Suppressor macrophage (primary cell): ENCODE results near the gene GPR180.

Source experiments
- DNase-seq, 4 experiments: peaks; one replicate each; pipeline ENCODE4 v3.0.0-alpha.2; 2020 to 2022

Gene GPR180

DNA sequence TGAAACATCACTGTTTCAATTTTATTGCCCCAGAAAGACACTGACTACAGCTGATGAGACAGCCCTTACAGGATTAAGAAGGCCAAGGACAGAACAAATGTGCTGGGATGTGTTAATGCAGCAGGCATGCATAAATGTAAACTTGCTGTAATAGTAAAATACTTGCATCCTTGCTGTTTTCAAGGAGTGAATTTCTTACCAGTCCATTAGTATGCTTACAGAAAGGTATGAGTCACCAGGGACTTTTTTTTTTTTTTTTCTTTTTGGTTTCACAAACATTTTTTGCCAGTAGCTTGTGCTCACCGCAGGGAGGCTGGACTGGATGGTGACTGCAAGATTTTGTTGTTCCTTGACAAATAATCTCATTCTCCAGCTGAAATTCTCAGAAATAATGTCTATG is 55.1 kb downstream of the GPR180 start:
- peak in 1 of 4 experiments; percentile 8 for DNase-seq

DNA sequence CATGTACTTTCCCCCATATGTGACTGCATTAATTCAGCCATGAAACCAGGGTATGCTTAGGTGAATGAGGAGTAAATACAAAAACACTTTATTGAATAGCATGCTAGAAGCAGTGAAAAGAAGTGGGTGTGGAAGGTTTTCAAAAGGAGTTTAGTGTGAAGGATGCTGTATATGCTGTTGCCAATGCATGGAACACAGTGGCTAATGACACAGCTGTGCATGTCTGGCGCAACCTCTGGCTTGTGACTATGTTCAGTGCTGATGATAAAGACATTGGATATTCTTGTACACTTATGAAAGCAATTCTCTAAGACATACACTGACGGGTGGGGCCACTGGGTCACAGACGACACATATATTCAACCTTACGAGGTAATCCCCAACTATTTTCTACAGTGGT is 55.5 kb downstream of the GPR180 start:
- no peak for DNase-seq

DNA sequence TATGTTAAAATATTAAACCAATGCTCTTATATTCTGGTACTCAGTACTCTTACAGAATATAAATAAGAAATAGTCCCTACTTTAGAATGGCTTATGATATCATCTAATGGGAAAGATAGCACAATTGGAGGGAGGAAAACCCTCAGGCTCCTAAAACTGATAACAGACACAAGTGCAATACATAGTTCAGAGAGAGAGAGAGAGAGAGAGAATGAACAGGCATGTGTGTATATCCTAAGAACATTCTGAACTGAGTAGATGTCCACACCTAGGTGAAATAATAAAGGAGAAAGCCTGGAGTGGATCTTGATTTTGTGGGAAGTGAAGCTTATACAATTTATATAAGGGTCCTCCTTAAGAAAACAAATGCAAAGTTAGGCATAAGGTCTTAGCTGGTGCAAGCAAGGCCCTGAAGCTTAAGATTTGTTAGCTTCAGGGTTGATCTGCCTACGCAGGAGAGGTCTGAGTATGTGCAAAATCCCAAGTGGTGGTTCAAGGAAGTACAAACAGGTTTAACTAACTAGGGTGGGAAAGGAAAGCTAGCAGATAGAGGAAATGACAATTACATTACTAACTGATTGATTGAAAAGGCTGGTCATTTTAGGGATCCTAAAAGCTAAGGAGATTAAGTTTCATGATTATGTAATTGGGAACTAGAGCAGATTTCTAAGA is 57.4 kb downstream of the GPR180 start:
- DNase-seq, result no peak

DNA sequence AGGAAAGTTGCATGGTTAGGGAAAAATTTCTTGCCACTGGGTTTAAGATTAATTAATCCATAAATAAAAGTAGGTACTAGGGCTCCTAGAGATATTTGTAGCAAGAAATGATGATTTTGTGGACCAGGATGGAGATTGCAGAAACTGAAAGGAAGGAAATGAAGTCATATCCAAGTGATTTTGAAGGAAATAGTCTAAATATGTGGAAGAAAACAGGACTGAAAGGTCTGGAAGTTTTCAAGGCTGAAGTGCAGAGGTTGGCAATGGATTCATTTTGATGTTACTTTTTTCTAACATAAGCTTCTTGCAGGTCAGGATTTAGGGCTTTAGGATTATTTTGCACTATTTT is 57.9 kb downstream of the GPR180 start:
- DNase-seq, result no peak

DNA sequence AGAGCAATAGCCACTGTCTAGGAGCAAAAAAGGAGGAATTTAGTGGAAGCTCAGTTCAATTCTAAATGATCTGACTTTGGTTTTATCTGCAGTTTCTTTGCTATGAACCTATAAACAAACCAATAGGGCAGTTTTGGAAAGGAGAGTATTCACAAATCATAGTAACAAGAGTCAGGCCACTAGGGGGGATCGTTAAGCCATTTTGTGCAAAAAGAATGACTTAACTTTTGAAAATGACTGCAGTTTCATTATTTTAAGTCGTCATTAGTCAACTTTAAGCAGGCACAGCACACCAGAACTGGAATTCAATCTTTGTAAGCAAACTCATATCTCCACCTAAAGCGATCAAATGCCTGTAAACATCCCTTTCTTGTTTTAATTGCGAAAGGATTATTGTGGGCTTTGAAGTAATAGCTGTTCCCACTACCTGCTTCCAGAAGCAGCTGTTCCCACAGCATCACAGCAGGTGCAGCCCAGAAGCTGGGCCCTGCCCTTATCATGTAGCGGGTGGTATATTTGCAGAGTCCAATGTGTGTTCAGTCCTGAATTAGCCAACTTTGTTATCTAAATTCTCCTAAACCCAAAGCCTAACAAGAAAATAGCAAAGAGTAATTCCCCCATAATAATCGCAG is 59.2 kb downstream of the GPR180 start:
- peak in 3 of 4 experiments; percentile 1 to 13 (median 9) for DNase-seq

DNA sequence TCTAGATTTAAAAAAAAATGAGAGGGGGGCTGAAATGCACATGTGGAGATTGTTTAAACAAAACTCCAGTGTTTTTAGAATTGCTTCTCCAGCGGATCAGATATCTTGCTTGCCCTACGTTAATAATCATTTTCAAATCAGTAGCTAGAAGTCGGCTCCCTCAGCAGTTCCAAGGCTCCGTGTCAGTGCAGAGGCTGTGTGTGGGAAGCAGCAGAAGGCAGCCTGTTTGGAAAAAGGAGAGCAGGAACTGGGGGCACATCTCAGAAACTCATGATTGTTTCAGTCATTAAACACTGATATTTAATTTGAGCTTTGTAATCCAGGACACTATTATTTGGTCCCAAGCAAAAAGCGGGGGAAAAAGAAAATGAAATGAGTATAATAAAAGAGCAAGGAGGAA is 59.7 kb downstream of the GPR180 start:
- DNase-seq, result no peak

DNA sequence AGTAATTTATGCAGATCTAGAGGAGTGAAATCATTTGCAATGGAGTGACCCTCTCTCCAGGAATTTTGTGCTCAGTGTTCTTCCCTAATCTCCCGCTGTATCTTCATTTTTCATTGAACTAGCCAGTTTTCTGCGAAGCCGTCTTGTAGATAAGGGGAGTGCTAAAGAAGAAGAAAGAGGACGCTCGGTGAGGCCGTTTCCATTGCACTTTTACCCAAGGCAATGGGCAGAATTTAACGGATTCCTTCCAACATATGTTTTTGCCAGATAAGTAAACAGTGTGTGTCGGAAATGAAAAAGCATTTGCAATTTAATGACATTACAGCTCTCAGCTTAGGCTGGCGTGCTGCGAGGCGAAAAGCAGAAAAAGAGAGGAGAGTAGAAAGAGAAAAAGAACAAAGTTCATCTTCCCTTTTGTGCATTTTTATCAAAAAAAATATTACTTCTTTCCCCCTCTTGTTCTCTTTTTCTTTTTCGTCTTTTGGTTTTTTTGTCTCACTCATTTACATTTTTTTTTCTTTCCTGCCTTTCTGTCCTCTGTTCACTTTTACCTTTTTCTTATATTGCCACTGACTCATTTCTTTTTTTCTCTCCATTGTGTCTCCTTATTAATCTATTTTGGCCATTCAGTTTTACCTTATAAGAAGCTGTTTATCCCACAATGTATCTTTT is 60.8 kb downstream of the GPR180 start:
- no peak for DNase-seq

DNA sequence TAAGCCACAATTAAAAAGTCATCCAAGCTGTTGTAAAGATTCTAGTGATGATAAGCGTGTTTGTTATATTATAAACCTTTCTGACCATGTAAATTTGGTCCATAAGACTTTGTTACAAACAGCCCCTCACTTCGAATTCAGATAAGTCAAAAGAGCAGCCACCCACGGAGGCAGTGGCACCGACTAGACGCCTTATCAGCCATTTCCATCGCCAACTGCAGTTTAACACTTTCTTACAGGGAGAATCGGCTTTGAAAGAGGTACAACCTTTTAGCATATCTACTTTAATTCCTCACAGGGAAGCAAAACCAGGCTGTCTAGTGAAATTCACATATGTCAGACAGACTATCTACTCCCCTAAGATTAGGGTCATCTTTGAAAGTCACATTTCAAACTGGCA is 63.2 kb downstream of the GPR180 start:
- no peak for DNase-seq

DNA sequence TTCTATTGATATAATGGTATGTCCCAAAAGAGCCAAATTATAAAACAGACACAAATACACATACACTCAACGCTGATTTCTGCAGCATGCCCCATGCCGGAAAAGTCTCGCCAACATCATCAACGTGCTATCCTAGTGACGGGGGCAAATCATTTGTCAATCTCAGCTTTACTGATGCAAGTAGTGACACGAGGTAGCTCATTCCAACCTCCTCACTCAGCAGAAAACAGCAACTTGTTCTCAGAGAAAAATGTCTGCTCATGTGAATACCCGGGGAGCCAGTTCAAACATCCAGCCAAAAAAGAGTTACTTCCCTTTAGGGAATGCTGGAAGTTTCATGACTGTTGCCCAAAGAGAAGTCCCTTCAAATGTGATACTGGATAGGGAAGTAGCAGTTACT is 64.4 kb downstream of the GPR180 start:
- DNase-seq, result peak; percentile 4 to 19 (median 13)

DNA sequence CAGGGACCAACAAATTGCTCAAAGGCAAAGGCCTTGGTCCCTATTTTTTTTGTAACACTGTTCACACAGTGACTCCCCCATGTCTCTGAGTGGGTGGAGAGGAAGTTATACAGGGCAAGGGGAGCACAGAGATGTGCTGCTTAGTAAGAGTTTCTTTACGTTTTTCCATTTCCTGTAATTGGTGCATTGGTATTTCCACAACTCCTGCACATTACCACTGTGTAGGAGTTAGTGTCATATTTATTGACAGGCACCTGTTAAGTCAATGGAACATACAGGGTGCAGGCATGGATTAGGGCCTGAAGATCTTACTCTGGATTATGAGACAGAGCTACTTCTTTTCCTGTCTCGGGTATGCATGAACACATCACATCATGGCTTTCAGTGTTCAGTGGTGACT is 65.5 kb downstream of the GPR180 start:
- peak; percentile 19 to 71 (median 42) for DNase-seq

DNA sequence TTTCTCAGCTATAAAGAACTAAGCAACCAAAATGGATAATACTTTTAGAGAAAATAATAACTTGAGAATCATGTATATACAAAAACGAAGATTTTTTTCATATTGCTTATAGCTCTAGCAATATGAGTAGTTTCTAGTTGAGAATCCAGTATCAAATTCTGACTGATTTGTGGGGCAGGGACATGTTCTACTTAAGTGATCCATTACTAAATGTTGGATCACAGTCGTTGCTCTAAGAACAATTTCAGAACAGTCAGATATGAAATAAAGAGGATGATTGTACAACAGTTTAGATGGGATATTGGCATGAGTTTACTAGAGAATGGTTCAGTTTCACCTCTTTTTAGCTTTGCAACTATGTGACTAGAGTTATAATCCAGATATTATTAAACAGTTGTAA is 70.7 kb downstream of the GPR180 start:
- DNase-seq, result no peak

DNA sequence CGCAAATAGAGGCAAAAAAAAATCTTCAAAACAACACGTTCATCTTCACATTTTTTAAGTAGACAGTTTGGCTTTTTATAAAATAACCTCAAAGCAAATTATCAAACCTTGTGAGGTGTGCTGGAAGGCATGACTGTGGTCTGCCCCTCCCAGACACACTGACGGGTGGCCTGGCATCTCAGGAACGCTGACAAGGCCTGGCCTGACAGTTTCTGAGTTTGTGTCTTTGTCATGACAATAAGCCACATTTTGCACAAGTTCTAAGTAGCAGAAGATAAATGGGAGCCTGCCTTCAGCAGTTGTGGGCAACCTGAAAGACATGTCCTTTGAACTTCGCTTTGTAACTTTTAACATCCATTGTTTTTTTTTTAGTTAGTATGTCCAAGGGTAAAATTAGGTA is 72.2 kb downstream of the GPR180 start:
- no peak for DNase-seq

DNA sequence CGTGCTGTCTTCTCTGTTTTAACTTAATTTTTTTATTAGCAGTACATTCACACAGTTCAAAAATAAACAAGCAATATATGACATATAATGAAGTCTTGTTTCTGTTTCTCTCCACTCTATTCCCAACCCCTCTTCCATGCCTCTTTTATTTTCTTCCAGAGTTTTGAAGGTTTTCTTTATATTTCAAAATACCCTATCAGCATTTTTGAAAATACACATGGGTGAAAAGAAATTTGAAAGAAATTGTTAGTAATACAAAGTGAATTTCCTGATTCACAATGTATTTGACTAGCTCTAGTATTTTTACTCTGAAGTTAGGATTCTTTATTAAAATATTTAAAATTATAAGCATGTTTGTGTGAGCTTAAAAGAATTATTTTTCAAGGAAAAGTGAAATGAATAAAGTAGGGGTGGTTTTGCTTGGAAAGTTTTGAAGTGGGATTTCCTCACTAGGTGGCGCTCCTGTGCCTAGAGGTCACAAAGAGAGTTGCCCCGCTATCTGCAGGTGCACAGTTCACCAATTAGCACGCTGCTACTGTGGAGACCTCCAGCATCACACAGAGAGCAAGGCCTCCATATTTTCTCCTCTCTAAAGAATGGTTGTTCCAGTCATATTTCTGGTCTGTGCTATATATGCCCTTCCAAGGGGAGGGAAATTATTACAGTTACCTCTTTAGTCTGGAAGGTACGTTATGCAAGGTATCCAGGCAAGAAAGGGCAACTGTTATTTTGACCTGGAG is 73.1 kb downstream of the GPR180 start:
- peak; percentile 56 to 76 (median 66) for DNase-seq

DNA sequence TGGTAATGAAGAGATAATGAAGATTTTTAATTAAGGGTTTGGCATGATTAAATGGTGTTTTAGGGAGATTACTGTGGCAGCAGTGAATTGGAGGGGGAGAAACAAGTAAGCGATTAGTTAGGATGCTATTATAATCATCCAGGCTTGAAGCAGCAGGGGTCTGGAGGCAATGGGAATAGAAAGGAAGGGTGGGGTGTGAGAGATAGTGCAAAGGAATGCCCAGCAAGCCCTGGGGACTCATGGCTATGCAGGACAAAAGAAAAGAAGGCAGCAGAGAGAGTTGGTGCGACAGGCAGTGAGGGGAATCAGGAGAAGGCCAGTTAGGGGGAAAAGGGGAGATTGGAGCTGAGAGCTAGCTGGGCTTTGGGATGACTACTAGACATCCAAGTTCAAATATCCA is 76.1 kb downstream of the GPR180 start:
- DNase-seq, result no peak

DNA sequence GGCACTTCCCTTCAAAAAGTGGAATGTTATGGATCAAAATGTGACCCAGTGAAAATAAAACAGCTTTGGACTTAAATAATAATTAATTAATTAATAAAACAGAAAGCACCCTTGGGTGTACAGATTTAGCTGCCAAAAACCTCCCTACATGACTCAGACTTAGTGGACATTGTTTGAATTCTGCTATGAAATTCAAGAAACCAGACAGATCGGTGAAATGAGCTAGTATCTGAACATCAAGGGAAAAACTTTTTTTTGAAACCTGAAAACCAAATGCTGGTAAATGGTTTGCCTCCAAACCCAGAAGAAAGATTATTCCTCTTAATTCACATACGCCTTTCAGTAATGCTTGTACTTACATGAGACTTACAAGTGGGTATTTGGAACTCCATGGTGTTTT is 77.2 kb downstream of the GPR180 start:
- no peak for DNase-seq

DNA sequence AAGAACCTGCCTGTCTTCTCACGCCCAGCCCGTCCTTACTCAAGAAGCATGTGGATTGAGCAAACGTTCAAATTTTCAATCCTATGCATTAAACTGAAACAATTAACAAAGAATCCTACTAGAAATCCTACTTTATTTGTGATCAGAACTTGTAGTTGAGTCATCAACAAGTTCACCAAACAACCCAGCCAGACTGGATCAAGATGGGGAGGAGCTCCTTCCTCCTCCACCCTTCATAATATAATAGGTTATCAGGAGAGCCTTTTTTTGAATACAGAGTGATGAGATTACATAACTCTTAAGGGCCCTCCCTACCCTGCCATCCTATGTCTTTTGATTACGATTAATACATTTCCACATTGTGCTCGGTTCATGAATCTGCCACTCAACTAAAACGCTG is 78.0 kb downstream of the GPR180 start:
- no peak for DNase-seq

DNA sequence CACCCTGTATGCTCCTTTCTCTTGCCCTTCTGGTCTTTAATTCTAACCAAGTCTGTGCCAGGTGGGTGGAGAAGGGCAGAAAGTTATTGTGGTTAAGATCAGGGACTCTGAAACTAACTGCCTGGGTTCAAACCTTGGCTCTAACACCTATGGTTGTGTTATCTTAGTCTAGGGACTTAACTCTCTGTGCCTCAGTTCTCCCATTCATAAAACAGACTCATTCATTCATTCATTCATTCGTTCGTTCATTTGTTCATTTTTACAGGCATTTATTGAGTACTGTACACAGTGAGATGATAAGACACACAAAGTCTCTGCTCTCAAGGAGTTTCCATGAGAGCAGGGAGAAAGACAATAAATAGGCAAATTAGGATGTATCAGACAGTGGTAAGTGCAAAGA is 80.6 kb downstream of the GPR180 start:
- DNase-seq, result no peak

DNA sequence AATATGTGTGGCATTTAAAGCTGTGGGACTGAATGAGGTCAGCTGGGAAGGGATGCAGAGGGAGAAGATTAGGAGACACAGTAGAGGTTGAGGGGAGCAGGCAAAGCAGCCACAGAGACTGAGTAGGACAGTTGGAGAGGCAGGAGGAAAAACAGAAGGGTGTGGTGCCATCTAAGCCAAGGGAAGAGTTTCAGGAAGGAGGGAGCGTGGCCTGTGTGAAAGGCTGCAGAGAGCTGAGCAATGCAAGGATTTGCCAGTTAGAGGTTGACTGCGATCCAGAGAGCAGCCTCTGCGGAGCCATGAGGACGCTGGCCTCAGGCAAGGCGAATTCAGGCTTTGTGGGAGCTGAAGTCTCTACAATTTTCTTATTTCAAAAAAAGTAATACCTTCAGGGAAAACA is 81.8 kb downstream of the GPR180 start:
- DNase-seq, result no peak
